ENCODE data around the gene ANKS3. TPM values are rescaled to one million over a fixed set of nuclear protein-coding genes. Genes with fewer than 3 reads are reported as not detected.

Gene ANKS3
- total RNA-seq, 1 donor from 2014 or later: 13.7 TPM

GRCh38 chr16:4775005-4775404 is 40.9 kb upstream of the ANKS3 start:
- no peak overlapping the region for H3K4me3 ChIP-seq (ENCODE audit: low read depth, low read length)
- DNase-seq (ENCODE audit: low read depth): no peak
- TF ChIP-seq CTCF (conservative IDR thresholded peaks at IDR 0.05; ENCODE audit: low read depth, low read length): no peak

- no peak overlapping the region for H3K4me3 ChIP-seq (ENCODE audit: low read depth, low read length)
- TF ChIP-seq CTCF (conservative IDR thresholded peaks at IDR 0.05; ENCODE audit: low read depth, low read length): no peak
- no peak for DNase-seq (ENCODE audit: low read depth)
Observed at GRCh38 chr16:4772351-4772750, 38.3 kb upstream of the ANKS3 start.

- H3K4me3 ChIP-seq (ENCODE audit: low read depth, low read length): no peak overlapping the region
- TF ChIP-seq CTCF (conservative IDR thresholded peaks at IDR 0.05; ENCODE audit: low read depth, low read length): no peak
- DNase-seq (ENCODE audit: low read depth): no peak
Observed at GRCh38 chr16:4771646-4772045, 37.6 kb upstream of the ANKS3 start.

DNA sequence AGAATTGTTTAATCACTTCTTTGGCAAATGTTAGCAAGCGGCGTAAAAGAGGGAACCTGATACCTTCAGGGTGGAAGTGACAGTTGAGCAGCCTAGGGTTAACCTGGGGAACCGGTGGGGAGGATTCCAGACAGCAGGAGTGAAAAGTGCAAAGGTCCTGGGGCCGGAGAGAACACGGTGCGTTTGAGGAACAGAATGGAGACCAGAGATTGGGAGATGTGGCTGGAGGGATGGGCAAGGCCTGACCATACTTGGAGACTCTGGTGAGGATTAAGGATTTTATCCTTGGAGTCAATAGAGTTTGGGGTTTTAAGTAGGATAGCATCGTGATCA is 35.2 kb upstream of the ANKS3 start:
- H3K4me3 ChIP-seq (ENCODE audit: low read depth, low read length): peak overlapping the region; percentile 80
- TF ChIP-seq CTCF (conservative IDR thresholded peaks at IDR 0.05; ENCODE audit: low read depth, low read length): no peak
- no peak for DNase-seq (ENCODE audit: low read depth)

DNA sequence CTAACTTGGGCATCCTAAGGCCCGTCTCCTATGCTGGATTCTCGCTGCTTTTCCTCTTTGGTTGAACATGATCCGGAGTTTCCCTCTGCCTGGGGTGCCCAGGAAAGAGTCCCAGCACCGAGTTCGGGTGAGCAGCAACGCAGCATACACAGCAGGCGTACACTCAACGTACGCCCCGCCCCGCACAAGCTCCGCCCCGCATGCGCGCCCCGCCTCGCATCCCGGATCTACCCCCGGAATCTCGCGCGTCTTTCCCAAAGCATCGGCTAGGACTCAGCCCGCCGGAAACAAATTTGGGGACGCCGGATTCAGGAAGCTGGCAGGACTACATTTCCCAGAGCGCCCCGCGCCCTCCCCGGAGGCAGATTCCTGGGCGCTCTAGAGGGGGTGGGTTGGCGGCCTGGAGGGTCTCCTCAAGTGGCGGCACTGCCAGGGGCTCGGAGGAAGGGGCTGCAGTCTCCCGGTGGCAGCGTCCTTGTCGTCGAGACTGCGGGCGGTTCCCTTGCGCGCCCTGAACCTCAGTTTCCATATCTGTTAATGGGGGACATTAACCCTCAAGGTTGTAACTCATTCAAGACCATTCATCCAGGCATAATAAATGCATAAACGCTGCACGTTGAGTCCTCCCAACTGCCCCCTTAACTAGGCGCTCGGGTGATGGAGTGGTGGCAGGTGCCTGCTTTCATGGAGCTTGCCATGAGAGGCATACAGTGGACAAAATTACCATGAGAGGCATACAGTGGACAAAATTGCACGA is 34.7 kb upstream of the ANKS3 start:
- H3K4me3 ChIP-seq (ENCODE audit: low read depth, low read length): peak overlapping the region; percentile 80
- TF ChIP-seq CTCF (conservative IDR thresholded peaks at IDR 0.05; ENCODE audit: low read depth, low read length): no peak
- peak; percentile 50 for DNase-seq (ENCODE audit: low read depth)

- H3K4me3 ChIP-seq (ENCODE audit: low read depth, low read length): peak overlapping the region; percentile 80
- TF ChIP-seq CTCF (conservative IDR thresholded peaks at IDR 0.05; ENCODE audit: low read depth, low read length): no peak
- DNase-seq (ENCODE audit: low read depth): no peak
Observed at GRCh38 chr16:4767872-4768548, 33.9 kb upstream of the ANKS3 start.
